DMS 273 treated with DMSO at 0.1 percent for 48 hours (cell line): ENCODE results near the gene CCDC146.
A peak's percentile ranks its signal among the peaks of the same experiment; 100 is the strongest.

ENCODE experiments used
- DNase-seq: peaks from one replicate; lab custom pipeline; 2025; lab: John Stamatoyannopoulos, UW

Gene CCDC146

DNA sequence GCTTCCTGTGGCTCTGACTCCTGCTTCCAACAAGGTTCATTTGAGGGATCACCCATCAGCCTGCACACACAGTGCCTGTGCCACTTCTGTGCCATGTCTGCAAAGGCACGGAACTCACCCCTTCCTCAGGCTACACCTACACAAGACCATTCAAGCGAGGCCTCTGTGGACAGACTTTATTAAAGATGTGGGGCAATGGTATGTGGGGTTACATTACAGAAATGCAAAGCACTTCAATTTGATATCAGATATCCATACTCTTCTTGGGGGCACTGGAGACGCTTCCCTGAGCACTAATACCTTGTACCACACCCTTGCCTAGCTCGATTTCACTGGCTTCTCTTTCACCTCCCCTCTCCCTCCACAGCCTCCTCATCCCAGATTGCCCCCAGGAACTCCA is 161.6 kb downstream of the CCDC146 start:
- no peak for DNase-seq

- no peak for DNase-seq
Observed at GRCh38 chr7:77284616-77285015, 162.2 kb downstream of the CCDC146 start.

DNA sequence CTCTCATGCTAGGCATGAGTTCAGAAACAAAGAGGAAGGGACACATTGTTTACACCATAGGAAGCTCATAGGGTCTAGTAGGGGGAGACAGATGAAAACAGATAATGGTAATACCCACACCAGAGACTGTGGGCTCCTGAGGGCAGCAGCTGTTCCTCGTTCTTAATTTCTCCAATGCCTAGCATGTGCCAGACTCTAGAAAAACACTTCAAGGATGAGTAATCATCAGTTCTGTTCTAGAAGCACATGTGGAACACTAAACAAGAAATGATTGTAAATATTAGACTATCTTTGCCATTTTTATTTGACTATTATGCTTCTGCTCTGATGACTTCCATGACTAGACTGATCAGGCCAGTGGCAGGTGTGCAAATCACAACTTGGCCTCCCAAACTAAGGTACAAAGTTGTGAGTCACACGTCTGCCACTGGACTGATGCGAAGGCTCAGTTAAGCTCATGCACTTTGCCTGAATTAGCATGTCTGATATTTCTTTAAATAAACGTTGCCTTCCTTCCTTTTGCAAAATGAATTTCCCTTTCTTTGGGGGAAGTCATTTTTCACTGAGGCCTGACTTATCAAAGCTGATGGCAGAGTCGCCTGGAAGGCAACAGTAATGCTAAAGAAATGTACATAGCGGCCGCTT is 166.4 kb downstream of the CCDC146 start:
- DNase-seq = no peak

- no peak for DNase-seq
Observed at GRCh38 chr7:77289387-77289786, 167.0 kb downstream of the CCDC146 start.

DNA sequence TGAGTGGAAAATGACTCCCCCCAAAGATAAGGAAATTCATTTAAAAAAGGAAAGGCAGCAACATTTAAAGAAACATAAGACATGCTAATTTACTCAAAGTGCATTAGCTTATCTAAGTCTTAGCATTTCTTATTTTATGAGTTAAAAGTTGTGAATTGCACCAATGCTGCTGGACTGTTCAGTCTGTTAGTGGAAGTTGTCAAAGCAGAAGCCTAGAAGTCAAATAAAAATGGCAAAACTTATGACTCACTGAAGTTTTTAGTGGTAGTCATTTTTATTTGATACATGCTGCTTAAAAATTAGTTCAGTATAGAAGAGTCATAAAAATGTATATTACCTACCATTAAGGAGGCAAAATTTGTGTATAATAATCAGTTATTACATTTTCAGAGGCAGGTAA is 168.0 kb downstream of the CCDC146 start:
- no peak for DNase-seq

GRCh38 chr7:77293046-77293445 is 170.6 kb downstream of the CCDC146 start:
- DNase-seq = no peak

DNA sequence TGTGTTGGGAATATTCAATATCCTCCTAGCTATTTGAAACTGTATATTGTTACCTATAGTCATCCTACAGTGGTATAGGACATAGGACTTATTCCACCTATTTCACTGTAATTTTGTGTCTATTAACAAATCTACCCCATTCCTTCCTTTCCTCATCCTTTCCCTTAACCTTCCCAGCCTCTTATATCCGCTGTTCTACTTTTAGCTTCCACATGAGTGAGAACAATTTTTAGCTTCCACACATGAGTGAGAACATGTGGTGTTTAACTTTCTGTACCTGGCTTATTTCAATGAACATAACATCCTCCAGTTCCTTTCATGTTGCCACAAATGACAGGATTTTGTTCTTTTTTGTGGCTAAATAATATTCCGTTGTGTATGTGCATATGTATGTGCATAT is 173.1 kb downstream of the CCDC146 start:
- DNase-seq = no peak

DNA sequence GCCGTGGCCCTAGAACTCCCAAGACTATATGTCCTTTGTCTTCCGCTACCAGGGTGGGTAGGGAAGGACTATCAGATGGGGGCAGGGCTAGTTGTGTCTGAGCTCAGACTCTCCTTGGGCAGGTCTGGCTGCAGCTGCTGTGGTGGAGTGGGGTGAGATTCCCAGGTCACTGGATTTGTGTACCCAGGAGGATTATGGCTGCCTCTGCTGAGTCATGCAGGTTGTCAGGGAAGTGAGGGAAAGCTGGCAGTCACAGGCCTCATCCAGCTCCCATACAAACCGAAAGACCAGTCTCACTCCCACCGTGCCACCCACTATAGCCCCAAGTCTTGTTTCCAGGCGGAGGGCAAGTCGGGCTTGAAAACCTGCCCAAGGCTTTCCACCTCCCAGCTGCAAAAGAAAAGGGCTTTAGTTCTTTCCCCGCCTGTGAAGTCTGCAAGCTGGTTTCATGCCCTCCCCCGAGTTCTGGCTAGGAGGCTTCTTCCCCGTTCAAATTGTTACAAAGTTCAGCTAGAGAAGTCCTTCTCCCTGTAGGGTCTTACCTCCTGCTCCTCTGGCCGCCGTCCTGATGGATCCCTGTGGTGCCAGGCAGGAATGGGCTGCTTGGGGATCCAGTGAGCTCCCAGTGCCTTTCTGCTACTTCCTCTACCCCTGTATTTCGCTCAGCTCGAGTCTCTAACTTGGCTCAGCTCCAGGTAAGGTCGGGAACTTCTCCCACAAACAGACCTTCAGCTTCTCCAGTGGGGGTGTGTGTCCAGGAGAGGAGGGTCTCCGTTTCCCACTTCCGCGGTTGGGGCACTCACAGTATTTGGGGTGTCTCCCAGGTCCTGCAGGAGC is 184.0 kb downstream of the CCDC146 start:
- no peak for DNase-seq

DNA sequence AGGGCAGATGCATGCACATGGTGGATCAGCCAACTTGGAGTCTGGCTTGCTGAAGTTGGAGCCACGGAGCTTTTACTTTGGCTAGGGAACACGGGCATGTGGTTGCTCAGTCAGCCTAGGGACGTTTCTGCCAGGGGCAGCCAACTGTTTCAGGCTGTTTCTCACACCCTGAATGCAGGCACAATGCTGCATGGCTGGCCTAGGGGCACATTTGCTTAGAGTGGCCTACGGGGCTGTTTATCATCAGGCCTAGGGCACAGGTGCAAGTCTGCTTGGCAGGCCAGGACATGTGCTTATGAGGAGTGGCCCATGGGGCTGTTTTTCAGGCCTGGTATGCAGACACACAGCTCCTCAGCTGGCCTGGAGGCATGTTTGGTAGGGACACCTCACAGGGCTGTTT is 186.4 kb downstream of the CCDC146 start:
- no peak for DNase-seq

- no peak for DNase-seq
Observed at GRCh38 chr7:77309714-77310220, 187.4 kb downstream of the CCDC146 start.

DNA sequence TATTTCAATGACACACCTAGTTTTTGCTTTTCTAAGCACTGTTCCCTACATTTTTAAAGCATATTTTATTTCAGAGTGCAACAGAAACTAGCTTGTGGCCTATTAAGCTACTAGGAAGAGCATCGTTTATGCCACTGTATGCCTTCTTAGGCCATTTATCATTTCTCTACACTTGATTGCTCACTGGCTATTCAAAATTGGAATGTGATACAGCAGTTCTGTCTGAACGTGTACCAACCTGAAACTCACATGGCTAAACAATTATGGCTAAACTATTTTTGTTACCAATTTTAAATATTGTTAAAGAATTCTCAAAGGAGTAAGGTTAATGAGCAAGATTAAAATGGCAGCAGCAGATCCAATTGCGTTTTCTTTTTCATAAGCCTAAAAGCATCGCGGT is 188.6 kb downstream of the CCDC146 start:
- no peak for DNase-seq

DNA sequence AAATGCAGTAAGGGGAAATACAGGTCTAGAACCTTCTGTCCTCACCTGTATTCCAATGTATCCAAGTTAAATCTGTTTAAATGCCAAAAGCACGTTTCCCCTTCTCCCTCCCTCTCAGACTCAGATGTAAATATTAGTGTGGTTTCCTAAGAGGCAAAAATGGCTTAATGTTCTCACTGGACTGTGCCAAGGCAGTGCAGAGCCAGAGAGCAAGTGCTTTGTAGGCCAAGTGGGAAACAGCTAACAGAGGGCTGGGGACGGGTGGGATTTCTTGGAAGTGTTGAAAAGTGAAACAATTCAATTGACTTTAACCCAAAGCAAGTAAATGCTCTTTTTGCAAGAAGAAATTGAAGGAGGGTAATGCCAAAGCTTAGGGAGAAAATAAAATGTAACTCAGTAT is 190.7 kb downstream of the CCDC146 start:
- no peak for DNase-seq

GRCh38 chr7:77313876-77314480 is 191.6 kb downstream of the CCDC146 start:
- DNase-seq = no peak

DNA sequence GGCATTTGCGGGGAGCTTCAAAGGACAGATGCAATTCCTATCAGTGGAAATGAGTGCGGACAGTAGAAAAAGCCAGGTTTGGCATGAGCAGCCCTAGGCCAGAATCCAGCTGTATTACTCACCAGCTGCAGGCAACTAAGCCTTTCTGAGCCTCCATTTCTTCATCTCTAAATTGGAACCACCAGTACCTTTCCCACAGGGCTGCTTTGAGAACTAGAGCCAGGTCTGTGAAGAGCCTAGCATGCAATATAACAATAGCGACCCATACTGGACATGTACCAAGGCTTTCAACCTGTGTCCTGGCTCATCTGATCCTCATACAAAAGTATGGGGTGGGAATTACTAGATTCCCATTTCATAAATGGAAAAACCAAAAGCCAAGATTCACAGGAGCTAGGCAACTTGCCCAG is 192.8 kb downstream of the CCDC146 start:
- DNase-seq = no peak

GRCh38 chr7:77316219-77316978 is 194.0 kb downstream of the CCDC146 start:
- no peak for DNase-seq

GRCh38 chr7:77318019-77318418 is 195.6 kb downstream of the CCDC146 start:
- no peak for DNase-seq

DNA sequence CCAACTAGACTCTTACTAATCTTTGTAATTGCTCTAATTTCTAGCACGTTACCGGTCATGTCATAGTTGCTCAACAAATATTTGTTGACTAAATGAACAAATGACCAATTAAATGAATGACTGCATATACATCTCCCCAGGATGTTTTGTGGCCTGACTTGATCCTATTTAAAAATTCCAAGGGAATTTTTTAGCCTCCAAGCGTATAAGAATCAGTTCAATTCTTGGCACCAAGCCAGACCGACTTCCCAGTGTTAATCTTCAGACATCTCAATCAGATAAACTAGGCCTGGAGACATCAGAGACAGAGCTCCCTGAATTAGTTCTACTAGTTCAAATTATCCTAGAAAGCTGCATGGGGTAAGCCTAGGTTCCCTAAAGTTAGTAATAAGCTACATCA is 197.7 kb downstream of the CCDC146 start:
- no peak for DNase-seq

DNA sequence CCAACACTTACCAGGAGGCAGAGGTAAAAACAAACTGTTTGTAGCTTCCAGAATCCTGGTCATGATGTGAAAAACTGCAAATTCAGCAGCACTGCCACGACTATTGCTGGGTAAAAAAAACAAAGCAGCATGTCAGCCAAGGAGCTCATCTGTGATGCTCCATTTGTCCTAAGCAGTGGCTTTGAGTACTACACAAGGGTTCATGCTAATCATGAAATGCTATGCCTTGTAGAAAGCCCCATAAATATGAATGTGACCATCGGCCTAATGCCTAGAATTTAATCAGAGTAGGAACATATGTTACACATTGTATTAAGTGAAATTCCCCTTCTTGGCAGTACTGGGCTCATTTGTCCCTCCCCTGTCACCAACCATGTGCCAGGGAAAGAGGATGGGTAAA is 198.3 kb downstream of the CCDC146 start:
- DNase-seq = peak; percentile 6

DNA sequence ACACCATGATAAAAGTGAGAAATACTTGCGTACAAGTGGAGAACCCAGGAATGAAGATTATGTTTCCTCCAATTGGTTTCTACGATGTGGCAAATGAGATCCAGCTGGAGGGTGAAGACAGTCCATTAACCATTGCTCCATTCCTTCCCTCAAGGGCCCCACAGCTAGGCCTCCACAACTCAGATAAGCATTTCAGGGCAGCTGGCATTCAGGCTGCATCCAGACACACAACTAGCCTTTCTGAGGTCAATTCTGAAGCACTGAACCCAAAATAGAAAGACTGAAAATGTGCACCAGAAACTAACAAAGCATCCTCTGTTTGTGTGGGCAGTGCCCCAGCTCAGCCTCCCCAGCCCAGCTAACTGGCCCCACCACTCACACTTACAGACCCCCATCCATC is 198.9 kb downstream of the CCDC146 start:
- DNase-seq = no peak

- no peak for DNase-seq
Observed at GRCh38 chr7:77326131-77326530, 203.7 kb downstream of the CCDC146 start.

DNA sequence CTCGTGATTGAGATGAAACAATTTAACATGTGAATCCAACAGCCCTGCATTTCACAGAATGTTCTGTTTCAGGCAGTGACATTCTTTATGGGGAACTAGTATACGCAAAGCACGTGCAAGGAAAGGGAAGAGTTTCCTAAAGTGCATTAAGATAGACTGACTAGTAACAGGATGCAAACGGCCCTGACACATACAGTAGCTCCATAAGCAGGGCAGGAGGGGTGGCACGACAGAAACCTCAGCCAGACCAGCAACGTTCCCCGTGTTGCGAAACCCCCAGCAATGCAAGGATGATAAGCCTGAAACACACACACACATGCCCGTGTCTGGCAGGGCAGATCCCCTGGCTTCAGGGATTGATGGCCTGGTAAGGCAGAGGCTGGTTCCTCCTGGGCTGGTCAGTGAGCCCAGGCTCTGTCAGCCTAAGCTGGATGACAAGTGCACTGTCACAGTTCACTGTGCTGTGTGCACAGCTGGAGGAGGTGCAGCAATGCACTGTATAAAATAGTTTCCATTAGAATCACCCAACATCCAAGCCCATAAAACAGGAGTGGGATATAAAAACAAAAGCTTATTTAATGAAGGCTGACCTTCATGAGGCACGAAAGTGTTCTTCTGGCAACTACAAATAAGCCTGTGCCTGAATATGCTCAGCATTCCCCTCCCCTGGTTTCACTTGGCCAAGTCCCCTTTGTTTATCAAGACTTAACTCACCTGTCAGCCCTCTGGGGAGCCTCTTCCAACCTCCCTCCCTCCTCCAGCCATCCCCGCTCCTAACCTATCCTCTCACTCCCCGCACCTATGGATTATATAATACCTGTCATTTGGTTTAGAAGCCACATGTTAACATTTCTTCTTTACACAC is 204.9 kb downstream of the CCDC146 start:
- no peak for DNase-seq
